GM21528 (cell line): ENCODE data around the gene PKNOX2.

ENCODE experiments used
- ATAC-seq: cut with Tn5 transposase; IDR thresholded peaks from one replicate; pipeline ENCODE4 v1.9.1; 2021; ENCODE audit warnings: mild to moderate bottlenecking, moderate library complexity; ENCODE audit not compliant: unreplicated experiment, low FRiP score

The PKNOX2 gene

DNA sequence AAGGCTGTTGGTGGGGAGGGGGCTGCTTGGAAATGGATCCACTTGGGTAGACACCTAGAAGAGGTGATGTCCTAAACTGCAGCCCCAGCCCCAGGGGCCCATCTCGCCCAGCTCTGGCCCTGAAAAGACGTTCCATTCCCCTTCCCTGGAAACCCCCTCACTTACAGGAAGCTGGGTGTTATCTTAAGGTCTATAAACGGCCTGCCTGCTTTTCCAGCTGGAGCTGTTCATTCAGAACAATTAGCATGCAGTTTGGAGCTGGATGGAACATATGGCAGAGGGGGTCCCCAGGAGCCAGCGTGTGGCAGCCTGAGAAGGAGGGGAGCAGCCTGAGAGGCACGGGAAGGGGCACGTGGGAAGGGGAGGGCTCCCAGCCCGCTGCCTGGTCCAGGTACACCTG, 139.6 kb downstream of the PKNOX2 start:
- no peak for ATAC-seq

- no peak for ATAC-seq
Measured at GRCh38 chr11:125304876-125305275, 140.3 kb downstream of the PKNOX2 start.

DNA sequence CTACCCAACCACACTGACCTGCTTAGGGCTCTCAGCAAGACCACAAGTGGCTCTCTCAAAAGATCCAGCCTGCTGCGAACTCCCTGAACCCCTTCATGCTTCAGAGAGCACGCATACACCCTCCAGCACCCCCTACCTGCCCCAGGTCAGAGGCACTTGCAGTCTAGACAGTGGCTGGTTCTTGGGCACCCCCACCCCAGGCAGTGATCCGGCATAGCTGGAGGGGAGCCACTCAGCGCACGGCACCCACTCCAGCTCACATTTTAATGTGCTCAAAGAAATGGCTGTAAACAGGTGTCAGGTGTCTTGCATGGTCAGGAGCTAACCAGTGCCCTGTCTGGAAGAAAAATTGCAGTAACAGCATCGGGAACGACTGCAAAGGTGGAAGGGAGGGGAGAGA, 140.8 kb downstream of the PKNOX2 start:
- no peak for ATAC-seq

DNA sequence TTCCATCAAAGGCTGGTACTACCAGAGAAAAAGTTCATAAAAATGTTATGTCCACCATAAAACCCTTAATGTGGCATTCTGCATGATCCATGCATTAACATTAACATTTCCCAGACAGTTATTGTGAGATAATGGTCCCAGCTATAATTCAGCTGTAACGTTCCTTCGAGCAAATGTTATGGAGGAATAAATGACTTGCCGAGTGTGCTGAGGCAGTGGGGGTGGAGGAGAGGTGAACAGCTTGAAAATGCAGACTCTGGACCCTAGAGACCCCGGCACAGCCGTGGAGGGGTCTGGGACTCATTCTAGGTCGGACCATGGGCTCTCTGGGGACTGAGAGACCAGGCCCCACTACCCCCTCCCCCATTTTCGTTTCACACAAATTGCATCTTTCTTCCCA, 141.9 kb downstream of the PKNOX2 start:
- ATAC-seq, result no peak

DNA sequence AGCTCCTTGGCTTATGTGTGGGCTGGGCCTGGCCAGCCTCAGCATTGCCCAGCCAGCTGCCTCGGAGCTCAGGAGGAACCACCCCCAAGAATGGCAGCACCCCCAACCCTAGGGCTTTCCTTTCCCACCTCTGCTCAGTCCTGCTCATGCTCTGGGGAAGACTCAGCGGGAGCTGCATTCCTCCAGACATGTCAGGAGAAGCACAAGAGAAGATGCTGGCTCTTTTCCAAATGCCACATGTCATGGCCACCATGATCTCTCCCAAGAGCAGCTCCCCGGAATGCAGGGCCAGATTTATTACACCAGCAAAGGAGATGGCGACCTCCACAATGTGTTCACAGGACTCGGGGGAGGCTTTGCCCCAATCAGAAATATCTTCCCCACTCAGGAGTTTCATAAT, 143.7 kb downstream of the PKNOX2 start:
- ATAC-seq, result no peak

DNA sequence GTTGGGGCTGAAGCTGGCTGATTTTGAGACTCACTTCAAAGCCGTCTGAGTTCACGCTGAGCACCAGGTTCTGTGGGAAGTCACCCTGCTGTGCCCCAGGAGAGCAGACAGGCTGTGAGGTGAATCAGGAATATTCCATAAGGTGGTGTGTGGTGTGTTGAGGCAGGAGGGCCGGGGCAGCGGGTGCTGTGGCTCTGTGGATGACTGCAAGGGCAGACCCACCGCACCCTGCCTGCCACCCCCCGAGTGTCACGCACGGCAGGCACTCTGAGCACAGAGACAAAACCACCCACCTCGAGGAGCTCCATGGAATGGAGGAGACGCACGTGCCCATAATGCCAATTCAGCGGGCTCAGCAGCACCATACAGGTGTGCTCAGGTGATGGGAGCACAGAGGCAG, 147.8 kb downstream of the PKNOX2 start:
- ATAC-seq, result no peak

- ATAC-seq, result no peak
Measured at GRCh38 chr11:125312812-125313211, 148.3 kb downstream of the PKNOX2 start.

GRCh38 chr11:125313271-125314219, 149.0 kb downstream of the PKNOX2 start:
- no peak for ATAC-seq

- ATAC-seq, result no peak
Measured at GRCh38 chr11:125314276-125315078, 149.9 kb downstream of the PKNOX2 start.

DNA sequence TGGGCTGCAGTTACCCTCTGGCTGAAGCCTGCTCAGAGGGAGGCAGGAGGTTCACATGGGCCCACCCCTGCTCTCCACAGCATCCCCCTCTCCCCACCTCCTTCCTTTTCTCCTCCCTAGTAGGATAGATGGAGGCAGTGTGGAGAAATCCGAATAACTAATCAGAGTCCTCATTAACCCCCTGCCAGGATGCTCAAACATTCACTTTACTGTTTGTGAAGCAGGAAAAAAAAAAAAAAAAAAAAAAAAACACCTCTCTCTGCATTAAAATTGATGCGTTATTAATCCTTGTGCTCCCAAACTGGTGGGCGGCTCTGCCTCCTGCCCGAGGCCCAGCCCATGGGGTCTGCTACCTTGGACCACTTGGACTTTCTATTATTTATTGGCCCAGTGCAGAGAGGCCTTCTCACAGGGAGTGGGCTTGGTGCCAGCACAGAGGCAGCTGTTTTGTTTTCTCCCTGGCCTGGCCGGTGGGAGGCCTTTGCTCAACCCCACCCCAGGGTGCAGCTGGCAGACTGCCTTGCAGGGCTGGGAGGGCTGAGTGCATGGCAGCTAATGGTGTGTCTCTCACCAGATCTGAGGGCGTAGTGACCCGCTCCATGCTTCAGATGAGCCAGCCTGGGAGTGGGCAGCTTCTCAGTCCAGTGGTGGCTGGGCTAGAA, 150.7 kb downstream of the PKNOX2 start:
- no peak for ATAC-seq

GRCh38 chr11:125317416-125317815, 152.9 kb downstream of the PKNOX2 start:
- no peak for ATAC-seq

DNA sequence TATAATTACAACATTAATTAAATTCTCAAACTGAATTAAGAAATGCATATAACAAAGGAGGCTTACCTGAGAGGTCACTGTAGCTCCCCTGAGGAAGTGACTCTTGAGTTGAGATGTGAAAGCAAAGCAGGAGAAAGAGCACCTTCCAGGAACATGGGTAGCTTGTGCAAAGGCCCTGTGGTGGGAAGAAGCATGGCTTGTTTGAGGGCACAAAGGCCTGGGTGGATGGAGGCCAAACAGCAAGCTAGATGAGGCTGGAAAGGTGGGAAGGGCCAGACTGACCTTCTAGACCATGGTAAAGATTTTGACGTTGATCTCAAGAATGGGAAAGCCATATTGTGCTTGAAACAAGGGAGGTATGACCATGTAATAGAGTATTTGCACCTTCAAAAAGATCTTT, 155.1 kb downstream of the PKNOX2 start:
- ATAC-seq, result no peak

- no peak for ATAC-seq
Measured at GRCh38 chr11:125320347-125321076, 156.0 kb downstream of the PKNOX2 start.

GRCh38 chr11:125322289-125322688, 157.7 kb downstream of the PKNOX2 start:
- no peak for ATAC-seq

- ATAC-seq, result no peak
Measured at GRCh38 chr11:125325196-125325595, 160.6 kb downstream of the PKNOX2 start.

DNA sequence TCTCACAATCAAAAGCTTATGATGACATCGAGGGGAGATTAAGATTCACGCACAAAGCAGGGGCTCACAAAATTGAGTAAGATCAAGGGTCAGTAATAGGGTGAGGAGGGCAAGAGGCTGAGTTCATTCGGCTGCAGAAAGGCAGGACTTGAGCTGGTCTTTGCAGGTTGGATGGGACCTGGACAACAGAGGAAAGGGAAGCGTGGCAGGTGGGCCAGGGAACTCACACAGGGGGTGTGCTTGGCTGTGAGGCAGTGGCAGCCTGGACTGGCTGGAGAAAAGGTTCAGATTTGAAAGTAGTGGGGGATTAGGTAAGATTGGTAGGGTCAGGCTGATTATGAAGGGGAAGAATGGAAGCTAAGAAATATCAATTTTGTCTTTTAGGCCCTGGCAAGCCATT, 161.6 kb downstream of the PKNOX2 start:
- no peak for ATAC-seq

- no peak for ATAC-seq
Measured at GRCh38 chr11:125327518-125328224, 163.1 kb downstream of the PKNOX2 start.

DNA sequence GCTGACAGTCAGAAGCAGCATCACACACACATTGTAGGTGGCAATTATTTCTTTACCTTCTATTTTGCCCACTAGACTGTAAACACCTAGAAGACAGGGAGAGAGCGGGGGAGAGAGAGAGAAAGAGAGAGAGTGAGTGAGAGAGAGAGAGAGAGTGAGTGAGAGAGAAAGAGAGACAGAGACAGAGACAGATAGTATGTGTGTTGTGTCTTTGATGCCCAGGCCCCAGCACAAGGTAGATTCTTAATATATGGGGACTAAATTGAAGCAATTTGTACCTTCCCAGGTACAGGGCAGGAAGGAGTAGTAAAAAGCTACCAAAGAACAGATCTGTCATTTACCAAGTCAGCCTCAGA, 163.7 kb downstream of the PKNOX2 start:
- ATAC-seq, result no peak

- no peak for ATAC-seq
Measured at GRCh38 chr11:125329786-125330185, 165.2 kb downstream of the PKNOX2 start.
